NCI-H526 treated with DMSO at 0.1 percent for 48 hours (cell line): ENCODE results near the gene MNX1.

ENCODE experiments used
- DNase-seq: peaks from one replicate; lab custom pipeline; 2025; lab: John Stamatoyannopoulos, UW

The MNX1 gene

DNA sequence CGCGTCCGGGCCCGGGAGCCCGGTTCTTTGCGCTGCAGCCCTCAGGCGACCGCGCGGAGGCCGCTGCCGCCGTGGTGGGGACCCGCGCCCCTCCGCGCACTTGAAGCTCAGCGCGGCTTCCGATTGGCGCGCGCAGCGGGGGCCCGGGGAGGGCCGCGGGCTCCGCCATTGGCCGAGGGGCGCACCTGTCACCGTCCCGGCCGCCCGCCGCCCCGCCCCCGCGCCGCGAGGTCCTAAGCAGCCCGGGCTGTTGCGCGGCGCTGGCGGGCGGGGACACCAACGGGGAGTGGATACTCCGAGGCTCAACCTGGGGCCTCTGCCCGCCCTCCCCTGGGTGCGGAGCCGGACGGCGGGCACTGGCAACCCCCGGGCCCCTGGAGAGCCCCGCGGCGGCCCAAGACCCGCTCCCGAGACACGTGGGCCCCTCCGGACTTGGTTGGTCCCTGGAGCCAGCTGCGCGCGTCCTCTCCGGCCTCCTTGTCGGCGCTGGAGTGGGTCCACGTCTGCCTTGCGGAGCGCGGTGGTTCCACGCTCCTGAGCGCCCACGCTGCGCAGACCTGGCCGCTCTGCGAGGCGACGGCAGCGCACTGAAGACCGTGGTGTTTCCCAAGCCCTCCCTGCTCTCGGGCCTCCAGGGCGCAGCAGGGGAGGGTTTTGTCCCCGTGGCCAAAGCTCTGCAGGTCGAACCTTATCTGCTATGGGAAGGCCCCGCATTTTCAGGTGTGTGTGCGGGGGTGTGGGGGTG is at the start of gene MNX1:
Gene MNX1, minus strand, starts transcription at position 76 of the 745 bp plus-strand sequence. CDS start 313 bp downstream, outside the sequence.
- peak; percentile 90 for DNase-seq

GRCh38 chr7:157059534-157059933 is 49.1 kb upstream of the MNX1 start:
- DNase-seq, result no peak

DNA sequence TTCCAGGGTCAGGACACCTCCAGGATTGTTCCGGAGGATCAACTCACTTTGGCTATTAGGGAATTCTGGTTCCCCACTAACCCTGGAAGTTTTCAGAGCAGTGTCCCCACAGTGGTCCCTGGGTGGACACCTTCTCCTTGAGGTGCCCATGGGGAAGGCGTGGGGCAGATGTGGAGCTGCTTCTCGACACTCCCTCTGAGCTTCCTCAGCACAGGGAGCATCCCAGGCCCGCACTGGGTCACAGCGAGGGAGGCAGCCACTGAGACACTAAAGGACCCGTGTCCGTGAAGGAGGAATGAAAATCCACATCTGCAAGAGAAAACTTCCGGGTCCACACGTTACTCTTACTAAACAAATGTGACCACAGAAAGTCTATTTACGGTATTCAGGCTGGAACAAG is 48.2 kb upstream of the MNX1 start:
- DNase-seq, result no peak

DNA sequence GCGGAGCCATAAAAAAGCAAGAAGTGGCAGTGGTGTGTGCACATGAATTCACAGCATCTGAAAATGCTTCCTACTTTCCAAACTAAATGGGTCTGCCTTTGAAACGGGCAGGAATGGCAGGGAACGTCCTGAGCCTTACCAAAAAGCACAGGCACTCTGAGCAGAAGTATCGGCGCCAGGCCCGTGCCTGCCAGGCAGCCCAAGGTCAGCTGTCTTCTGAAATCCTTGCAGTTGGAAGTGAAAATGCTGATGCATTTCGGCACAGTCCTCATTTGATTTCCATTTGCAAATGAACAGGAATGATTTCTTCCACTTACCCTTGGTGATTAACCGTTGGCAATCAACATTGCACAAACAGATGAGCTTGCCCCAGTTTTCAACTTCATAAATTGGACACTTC is 47.6 kb upstream of the MNX1 start:
- no peak for DNase-seq

DNA sequence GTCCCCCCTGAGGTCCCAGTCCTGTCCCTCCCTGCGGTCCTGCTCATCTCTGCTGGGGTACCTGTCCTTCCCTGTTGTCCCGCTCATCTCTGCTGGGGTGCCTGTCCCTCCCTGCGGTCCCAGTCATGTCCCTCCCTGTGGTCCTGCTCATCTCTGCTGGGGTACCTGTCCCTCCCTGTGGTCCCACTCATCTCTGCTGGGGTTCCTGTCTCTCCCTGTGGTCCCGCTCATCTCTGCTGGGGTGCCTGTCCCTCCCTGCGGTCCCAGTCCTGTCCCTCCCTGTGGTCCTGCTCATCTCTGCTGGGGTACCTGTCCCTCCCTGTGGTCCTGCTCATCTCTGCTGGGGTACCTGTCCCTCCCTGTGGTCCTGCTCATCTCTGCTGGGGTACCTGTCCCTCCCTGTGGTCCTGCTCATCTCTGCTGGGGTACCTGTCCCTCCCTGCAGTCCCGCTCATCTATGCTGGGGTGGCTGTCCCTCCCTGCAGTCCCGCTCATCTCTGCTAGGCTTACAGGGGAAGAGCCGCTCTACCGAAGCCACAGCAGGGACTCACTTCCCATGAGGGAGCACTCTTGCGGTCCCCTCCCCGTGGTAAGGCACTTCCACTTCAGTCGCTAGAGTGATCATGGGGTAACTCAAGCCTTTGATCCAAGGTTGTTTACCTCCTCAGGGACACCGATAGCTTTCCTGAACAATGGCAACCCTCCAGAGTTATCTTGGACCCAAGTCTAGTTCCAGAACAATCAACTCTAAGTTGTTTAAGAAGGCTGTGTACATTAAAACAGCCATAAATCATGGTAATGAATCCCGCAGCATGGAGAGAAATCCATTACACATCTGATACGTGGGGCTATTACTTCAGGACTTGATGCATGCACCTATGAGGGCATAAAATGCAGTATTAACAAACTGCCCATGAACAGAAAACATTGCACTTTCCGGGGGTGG is 46.8 kb upstream of the MNX1 start:
- DNase-seq, result no peak

GRCh38 chr7:157056246-157056645 is 45.8 kb upstream of the MNX1 start:
- DNase-seq, result no peak

- DNase-seq, result no peak
These were observed 44.5 kb upstream of the MNX1 start for GRCh38 chr7:157054927-157055326.

- DNase-seq, result peak; percentile 13
These were observed 42.7 kb upstream of the MNX1 start for GRCh38 chr7:157053118-157053517.

DNA sequence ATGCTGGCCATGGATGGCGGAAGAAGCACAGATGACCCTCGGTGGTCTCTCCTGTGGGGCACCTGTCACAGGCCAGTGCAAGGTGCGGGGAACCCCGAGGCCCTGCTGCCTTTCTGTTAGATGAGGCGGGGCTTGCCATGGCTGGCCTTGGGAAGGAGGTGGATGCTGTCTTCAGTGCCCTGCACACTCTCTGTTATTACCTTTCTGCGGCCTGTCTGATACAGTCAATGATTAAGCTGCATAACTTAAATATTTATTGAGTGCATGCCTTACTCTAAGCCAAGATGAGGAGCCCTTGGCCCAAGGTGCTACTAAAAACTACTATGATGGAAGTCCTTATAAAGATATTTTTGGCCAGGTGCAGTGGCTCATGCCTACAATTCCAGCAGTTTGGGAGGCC is 36.7 kb upstream of the MNX1 start:
- no peak for DNase-seq

DNA sequence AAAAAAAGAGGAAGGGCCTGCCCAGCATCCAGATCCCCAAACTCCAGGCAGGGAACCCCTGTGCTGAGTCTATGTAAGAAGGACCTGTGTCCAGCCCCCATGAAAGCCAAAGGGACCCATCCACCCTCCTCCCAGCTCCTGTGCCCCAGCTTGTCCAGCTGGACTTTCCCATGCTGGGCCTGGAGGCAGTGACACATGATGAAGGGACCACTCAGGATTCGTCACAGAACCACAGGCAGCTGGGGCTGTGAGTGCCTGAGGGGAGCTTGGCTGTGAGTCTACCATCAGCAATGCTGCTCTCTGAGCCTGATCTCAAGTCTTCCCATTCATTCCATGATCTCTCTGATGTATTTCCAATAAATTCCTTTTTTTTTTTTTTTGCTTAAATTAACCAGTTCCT is 36.2 kb upstream of the MNX1 start:
- DNase-seq, result no peak

DNA sequence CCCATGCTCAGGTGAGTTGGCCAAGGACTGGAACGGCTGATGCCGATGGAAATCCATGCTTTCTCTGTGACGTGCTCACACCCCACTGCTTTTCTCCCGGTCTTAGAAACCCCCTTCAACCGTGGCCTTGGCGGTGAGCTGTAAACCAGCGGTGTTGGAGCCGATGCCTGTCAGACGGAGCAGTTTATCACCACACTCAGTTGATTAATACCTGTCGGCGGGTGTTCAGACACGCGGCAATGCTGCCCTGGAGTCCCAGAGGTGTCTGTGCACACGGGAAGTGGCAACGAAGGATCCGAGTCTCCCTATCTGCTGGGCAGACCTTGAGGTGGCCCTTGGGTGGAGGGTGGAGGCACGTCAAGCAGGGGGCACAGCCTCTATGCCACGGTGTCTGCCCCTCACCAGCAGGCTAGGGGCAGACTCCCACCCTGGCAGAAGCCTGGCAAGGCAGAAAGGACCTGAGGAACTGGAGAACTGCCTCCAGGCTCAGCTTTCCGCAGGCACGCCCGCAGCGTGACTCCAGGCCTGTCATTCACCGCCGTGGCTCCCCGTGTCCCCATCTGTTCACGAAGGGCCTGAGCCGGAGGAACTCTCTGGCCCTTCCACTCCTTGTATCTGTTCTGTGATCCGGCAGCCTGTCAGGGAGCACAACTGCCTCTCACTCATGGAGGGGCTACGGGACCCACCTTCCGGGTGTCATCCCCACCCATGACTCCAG is 34.6 kb upstream of the MNX1 start:
- no peak for DNase-seq

- no peak for DNase-seq
These were observed 33.8 kb upstream of the MNX1 start for GRCh38 chr7:157044147-157044687.

- DNase-seq, result no peak
These were observed 33.3 kb upstream of the MNX1 start for GRCh38 chr7:157043745-157044144.

DNA sequence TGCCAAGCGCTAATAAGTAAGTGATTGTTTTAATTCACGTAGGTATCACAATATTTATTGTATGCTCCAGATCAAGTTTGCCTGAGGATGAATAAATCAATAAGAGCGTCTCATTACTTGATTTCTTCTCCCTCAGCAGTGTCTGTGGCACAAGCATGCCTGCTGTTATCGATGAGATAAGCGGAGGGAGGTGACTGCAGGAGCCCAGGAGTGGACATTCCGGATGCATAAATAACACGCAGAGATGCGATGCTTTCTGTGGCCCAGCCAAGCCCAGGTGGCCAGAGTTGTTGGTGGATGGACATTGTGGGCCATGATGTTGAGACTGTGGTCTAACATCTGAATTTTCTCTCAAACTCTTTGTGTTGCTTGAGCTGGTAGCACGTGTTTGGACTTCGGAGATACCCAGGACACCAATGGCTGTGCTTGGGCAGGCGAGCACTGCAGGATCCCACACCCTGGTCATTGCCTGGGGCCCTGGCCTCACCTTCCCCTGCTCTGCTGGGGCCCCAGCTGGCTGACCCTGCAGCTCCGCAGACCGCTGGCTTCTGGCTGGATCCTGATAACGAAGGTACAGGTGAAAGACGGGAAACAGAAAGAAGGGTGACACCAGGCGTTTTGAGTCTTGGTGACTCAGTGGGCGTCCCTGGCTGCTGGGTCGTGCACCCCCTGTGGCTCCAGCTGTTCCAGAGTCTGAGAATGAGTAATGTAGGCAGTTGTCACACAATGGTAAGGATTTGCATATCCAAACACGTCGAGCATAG is 31.2 kb upstream of the MNX1 start:
- DNase-seq, result peak; percentile 90

DNA sequence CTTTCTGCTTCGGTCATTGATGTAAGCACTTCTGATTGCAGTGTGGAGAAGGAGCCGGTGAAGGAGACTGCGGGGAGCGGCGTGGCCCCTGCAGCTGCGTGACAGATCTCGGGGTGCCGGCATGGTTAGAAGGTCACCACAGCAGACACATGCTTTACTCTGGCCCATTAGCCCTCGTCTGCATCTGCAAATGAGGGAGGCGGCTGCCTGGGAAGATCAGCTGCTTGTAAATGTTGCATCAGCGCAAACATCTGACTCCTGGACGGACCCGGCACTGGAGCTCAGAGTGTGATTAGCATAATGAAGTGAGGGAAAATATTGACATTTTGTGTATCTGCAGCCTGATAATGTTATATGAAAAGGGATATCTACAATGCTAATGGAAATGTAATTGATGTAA is 30.5 kb upstream of the MNX1 start:
- no peak for DNase-seq

DNA sequence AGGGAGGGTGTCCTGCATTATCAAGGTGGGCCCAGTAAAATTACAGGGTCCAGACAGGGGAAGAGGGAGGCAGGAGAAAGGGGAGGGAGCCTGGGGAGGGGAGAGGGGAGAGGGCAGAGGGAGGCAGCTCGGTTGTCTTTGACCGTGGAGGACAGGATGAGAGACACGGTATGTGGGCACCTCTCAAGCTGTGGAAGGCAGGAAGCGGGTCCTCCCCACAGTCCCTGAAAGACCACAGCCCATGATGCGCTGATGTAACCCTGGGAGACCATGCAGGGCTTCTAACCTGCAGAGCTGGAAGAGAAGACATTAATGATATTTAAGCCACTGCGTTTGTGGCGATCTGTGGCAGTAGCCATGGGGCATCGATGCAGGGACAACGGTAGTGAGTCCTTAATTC is 27.2 kb upstream of the MNX1 start:
- DNase-seq, result no peak

DNA sequence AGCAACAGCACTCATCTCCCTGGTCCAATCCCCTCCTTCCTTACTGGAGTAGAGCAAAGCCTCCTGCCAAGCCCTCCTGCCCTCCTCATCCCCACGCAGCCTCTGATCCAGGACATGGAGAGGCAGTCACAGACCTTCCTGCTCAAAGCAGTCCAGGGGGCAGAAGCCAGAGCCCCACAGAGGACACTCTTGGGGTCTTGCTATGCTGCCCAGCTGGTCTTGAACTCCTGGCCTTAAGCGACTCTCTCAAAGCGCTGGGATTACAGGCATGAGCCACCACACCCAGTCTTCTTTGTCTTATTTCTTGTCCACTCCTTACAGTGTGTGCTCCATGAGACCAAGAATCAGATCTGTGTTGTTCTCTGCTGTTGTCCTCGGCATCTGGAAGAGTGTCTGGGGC is 26.6 kb upstream of the MNX1 start:
- no peak for DNase-seq

GRCh38 chr7:157035979-157036378 is 25.5 kb upstream of the MNX1 start:
- DNase-seq, result no peak

- no peak for DNase-seq
These were observed 24.8 kb upstream of the MNX1 start for GRCh38 chr7:157035302-157035701.

- no peak for DNase-seq
These were observed 23.3 kb upstream of the MNX1 start for GRCh38 chr7:157033483-157034473.
